GM12891 (cell line): ENCODE measurements around the gene HRC.
"Not testable (repeated sequence)": the region's sequence is repeated elsewhere in the genome, so short reads cannot be mapped to it uniquely, and the experiment has no call there.

Experiments used
- DNase-seq: peaks from one replicate; pipeline ENCODE4 v3.0.0; 2011; ENCODE audit warnings: low spot score; ENCODE audit not compliant: insufficient read length
- FAIRE-seq: peaks from 2 replicates; lab custom pipeline; 2011; peaks lifted over from hg19 to GRCh38; lab: Jason Lieb, UNC
- PAX5 ChIP-seq: IDR thresholded peaks from 2 replicates; pipeline ENCODE4 v1.6.1; 2011; ENCODE audit warnings: low read length, moderate library complexity, mild to moderate bottlenecking; ENCODE audit not compliant: insufficient read depth, severe bottlenecking
- POLR2A ChIP-seq: IDR thresholded peaks from 2 replicates; pipeline ENCODE4 v1.6.1; 2011; ENCODE audit warnings: low read depth, low read length, control low read depth
- POLR2AphosphoS5 ChIP-seq: IDR thresholded peaks from 2 replicates; pipeline ENCODE4 v1.6.1; 2011; ENCODE audit warnings: low read depth, low read length, control low read depth
- POU2F2 ChIP-seq: IDR thresholded peaks from 2 replicates; pipeline ENCODE4 v1.6.1; 2011; ENCODE audit warnings: low read depth, mild to moderate bottlenecking, control low read depth, low read length, moderate library complexity
- SPI1 ChIP-seq: IDR thresholded peaks from 2 replicates; pipeline ENCODE4 v1.6.1; 2011; ENCODE audit warnings: low read depth, low read length, control low read depth
- TAF1 ChIP-seq: IDR thresholded peaks from 2 replicates; pipeline ENCODE4 v1.6.1; 2011; ENCODE audit warnings: low read depth, low read length, control low read depth

Gene HRC

GRCh38 chr19:49136771-49137171, 18.4 kb downstream of the HRC start:
- DNase-seq (no peak), FAIRE-seq (no peak)
- TF ChIP-seq POLR2AphosphoS5 (no peak), PAX5 (no peak), POLR2A (no peak), POU2F2 (no peak), SPI1 (no peak), TAF1 (no peak)

GRCh38 chr19:49135686-49136085, 19.5 kb downstream of the HRC start:
- FAIRE-seq (no peak), DNase-seq (no peak)
- no peak for TF ChIP-seq POLR2A
- no peak for TF ChIP-seq PAX5
- no peak for TF ChIP-seq TAF1
- TF ChIP-seq POLR2AphosphoS5: no peak
- no peak for TF ChIP-seq POU2F2
- no peak for TF ChIP-seq SPI1

- no peak for TF ChIP-seq PAX5
- no peak for TF ChIP-seq POLR2A
- TF ChIP-seq SPI1: no peak
- TF ChIP-seq POU2F2: no peak
- no peak for TF ChIP-seq POLR2AphosphoS5
- TF ChIP-seq TAF1: no peak
- FAIRE-seq: no peak
- no peak for DNase-seq
Observed at GRCh38 chr19:49133621-49134454, 21.4 kb downstream of the HRC start.

- TF ChIP-seq POU2F2 (no peak), SPI1 (no peak), TAF1 (no peak), POLR2A (no peak), POLR2AphosphoS5 (no peak), PAX5 (no peak)
- DNase-seq (no peak), FAIRE-seq (no peak)
Observed at GRCh38 chr19:49132974-49133609, 22.1 kb downstream of the HRC start.

- TF ChIP-seq PAX5 (no peak), POLR2AphosphoS5 (no peak), POU2F2 (no peak), POLR2A (no peak), TAF1 (no peak), SPI1 (no peak)
- no peak for FAIRE-seq
- no peak for DNase-seq
Observed at GRCh38 chr19:49130325-49130724, 24.9 kb downstream of the HRC start.

GRCh38 chr19:49129238-49129583, 26.0 kb downstream of the HRC start:
- no peak for FAIRE-seq
- no peak for TF ChIP-seq PAX5
- DNase-seq: no peak

GRCh38 chr19:49128545-49129237, 26.5 kb downstream of the HRC start:
- TF ChIP-seq POU2F2: no peak
- TF ChIP-seq POLR2A: no peak
- TF ChIP-seq TAF1: no peak
- TF ChIP-seq SPI1: no peak
- TF ChIP-seq PAX5: no peak
- no peak for TF ChIP-seq POLR2AphosphoS5
- no peak for FAIRE-seq

GRCh38 chr19:49127674-49128544, 27.3 kb downstream of the HRC start:
- TF ChIP-seq POU2F2 (no peak), SPI1 (no peak)
- peak; percentile 98 for DNase-seq
- FAIRE-seq: peak; percentile 95

More at GRCh38 chr19:49128545-49129237, 26.5 kb downstream of the HRC start:
- no peak for DNase-seq

- not testable (repeated sequence) for DNase-seq, FAIRE-seq
Observed at GRCh38 chr19:49127225-49127624, 28.0 kb downstream of the HRC start.
